ENCODE measurements around the gene PPARA.
A peak's percentile ranks its signal among the peaks of the same experiment; 100 is the strongest.

The PPARA gene

DNA sequence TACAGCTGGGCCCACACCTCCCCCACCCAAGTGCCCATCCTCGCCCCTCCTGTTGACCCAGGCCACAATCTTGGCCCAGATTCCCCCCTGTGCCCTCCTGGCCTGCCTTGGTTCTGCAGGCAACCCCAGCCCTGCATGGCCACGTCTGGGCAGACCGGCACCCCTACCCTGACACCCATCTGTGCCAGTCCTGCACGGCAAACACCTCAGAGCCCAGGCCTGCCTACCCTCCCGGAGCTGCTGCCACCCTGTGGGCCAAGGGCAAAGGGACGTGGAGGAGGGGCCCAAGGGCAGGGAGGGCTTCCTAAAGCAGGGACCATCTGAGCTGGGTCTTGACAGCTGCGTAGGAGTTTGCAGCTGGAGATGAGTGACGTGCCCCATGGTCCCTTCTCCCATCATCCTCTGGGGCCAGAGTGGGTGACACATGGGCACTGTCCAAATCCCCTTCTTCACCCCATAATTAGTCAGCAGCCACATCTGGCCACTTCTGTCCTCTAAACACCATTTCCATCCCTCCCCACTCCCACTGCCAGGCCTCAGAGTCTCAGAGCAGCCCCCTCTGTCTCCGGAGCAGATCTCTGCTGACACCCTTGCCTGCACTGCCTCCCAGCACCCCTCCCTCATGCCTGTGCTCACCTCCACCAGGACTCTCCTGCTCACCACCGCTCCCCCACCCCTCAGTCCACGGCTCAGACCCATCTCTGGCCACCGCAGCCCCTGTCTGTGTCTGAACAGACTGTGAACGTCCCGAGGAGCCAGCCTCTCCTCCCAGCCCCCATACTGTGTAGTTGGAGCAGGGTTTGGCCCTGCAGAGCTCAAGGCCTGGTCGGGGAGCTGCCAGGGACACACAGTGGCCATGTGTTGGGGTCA lies 35.6 kb upstream of the PPARA start:
- peaks cover 7 to 9% of the 10 kb centered on the region in 2 donors for H3K4me1 ChIP-seq (ENCODE audit: control insufficient read depth in 2 of 2, insufficient read depth in 1 of 2, low read depth in 1 of 2, low read length in 2 of 2)

DNA sequence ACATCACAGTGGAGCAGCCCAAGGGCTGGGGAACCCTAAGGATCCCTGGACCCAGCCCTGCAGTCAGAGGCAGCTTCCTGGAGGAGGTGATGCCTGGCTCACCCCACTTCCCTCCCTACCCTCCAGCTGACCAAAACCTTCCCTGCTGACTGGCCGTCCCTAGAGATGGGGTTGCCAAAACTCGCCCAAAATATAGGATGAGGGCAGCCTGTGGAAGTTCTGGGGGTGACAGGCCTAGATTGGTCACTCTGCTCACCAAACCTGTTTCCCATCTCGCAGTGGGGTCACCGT lies 35.0 kb upstream of the PPARA start:
- H3K79me1 ChIP-seq (ENCODE audit: low read depth, low read length) = peaks cover 2% of the 10 kb centered on the region
- H4K8ac ChIP-seq (ENCODE audit: low read depth, low read length) = no peak overlapping the region
- H3K4me1 ChIP-seq (ENCODE audit: control insufficient read depth in 2 of 2, insufficient read depth in 1 of 2, low read depth in 1 of 2, low read length in 2 of 2) = peaks cover 7 to 9% of the 10 kb centered on the region in 2 donors
- no peak overlapping the region for H3K14ac ChIP-seq (ENCODE audit: low read length)
- no peak overlapping the region for H2AK5ac ChIP-seq (ENCODE audit: low read depth, low read length)
- no peak overlapping the region for H4K91ac ChIP-seq (ENCODE audit: low read depth, low read length, poor library complexity)
- H2BK15ac ChIP-seq (ENCODE audit: low read length) = no peak overlapping the region
- no peak overlapping the region for H3K9ac ChIP-seq (ENCODE audit: low read depth, low read length, poor library complexity)
- H2BK5ac ChIP-seq (ENCODE audit: low read length) = no peak overlapping the region
- DNase-seq (ENCODE audit: low spot score) = no peak
- H2BK120ac ChIP-seq (ENCODE audit: low read depth, low read length) = no peak overlapping the region
- WGBS, 2 donors (ENCODE audit: extremely low coverage in 2 of 2, insufficient read length in 2 of 2, insufficient replicate concordance in 1 of 2) = no CpG with 5 or more reads among the region's 4 CpGs
- H3K4me2 ChIP-seq (ENCODE audit: insufficient read depth, low read length, poor library complexity, severe bottlenecking) = no peak overlapping the region
- H2AFZ ChIP-seq (ENCODE audit: low read length) = no peak overlapping the region
- H3K4me3 ChIP-seq (ENCODE audit: low read length in 2 of 2) = no peak overlapping the region
- no peaks in the 10 kb centered on the region for H3K9me3 ChIP-seq (replicated peaks in 1 of 2; ENCODE audit: control insufficient read depth in 2 of 2, insufficient read depth in 1 of 2, low read depth in 1 of 2, low read length in 2 of 2)
- H2BK12ac ChIP-seq (ENCODE audit: low read length) = no peak overlapping the region
- H3K27ac ChIP-seq (replicated peaks; ENCODE audit: low read length) = no peak overlapping the region
- H3K36me3 ChIP-seq (replicated peaks in 1 of 2; ENCODE audit: control insufficient read depth in 2 of 2, insufficient read depth in 2 of 2, low read length in 2 of 2) = no peaks in the 10 kb centered on the region
- no peak overlapping the region for H3K4ac ChIP-seq (ENCODE audit: low read length)
- H3K23ac ChIP-seq (ENCODE audit: low read depth, low read length, poor library complexity) = no peak overlapping the region
- H3K27me3 ChIP-seq (ENCODE audit: control insufficient read depth in 3 of 3, insufficient read depth in 3 of 3, low read depth in 1 of 3, low read length in 3 of 3) = peaks cover 0 to 78% (median 5%) of the 10 kb centered on the region in 3 experiments
- no peak overlapping the region for H3K18ac ChIP-seq (ENCODE audit: low read length)

More for the DNA sequence above, 35.6 kb upstream of the PPARA start:
- Histone ChIP-seq H3K27me3 (ENCODE audit: control insufficient read depth in 3 of 3, insufficient read depth in 3 of 3, low read depth in 1 of 3, low read length in 3 of 3) (peaks cover 0 to 79% (median 5%) of the 10 kb centered on the region in 3 experiments), H2BK15ac (ENCODE audit: low read length) (no peak overlapping the region), H2AK5ac (ENCODE audit: low read depth, low read length) (no peak overlapping the region), H3K79me1 (ENCODE audit: low read depth, low read length) (peaks cover 2% of the 10 kb centered on the region), H4K91ac (ENCODE audit: low read depth, low read length, poor library complexity) (no peak overlapping the region), H2BK120ac (ENCODE audit: low read depth, low read length) (no peak overlapping the region), H3K36me3 (replicated peaks in 1 of 2; ENCODE audit: control insufficient read depth in 2 of 2, insufficient read depth in 2 of 2, low read length in 2 of 2) (no peaks in the 10 kb centered on the region), H3K4me3 (ENCODE audit: low read length in 2 of 2) (no peak overlapping the region), H3K9ac (ENCODE audit: low read depth, low read length, poor library complexity) (no peak overlapping the region), H3K4ac (ENCODE audit: low read length) (no peak overlapping the region), H3K27ac (replicated peaks; ENCODE audit: low read length) (no peak overlapping the region), H3K18ac (ENCODE audit: low read length) (no peak overlapping the region), H3K4me2 (ENCODE audit: insufficient read depth, low read length, poor library complexity, severe bottlenecking) (no peak overlapping the region), H3K23ac (ENCODE audit: low read depth, low read length, poor library complexity) (no peak overlapping the region), H4K8ac (ENCODE audit: low read depth, low read length) (no peak overlapping the region), H2BK5ac (ENCODE audit: low read length) (no peak overlapping the region), H2BK12ac (ENCODE audit: low read length) (no peak overlapping the region), H3K9me3 (replicated peaks in 1 of 2; ENCODE audit: control insufficient read depth in 2 of 2, insufficient read depth in 1 of 2, low read depth in 1 of 2, low read length in 2 of 2) (no peaks in the 10 kb centered on the region), H2AFZ (ENCODE audit: low read length) (no peak overlapping the region), H3K14ac (ENCODE audit: low read length) (no peak overlapping the region)
- WGBS, 2 donors (ENCODE audit: extremely low coverage in 2 of 2, insufficient read length in 2 of 2, insufficient replicate concordance in 1 of 2) = no CpG with 5 or more reads among the region's 15 CpGs
- DNase-seq (ENCODE audit: low spot score) = no peak

DNA sequence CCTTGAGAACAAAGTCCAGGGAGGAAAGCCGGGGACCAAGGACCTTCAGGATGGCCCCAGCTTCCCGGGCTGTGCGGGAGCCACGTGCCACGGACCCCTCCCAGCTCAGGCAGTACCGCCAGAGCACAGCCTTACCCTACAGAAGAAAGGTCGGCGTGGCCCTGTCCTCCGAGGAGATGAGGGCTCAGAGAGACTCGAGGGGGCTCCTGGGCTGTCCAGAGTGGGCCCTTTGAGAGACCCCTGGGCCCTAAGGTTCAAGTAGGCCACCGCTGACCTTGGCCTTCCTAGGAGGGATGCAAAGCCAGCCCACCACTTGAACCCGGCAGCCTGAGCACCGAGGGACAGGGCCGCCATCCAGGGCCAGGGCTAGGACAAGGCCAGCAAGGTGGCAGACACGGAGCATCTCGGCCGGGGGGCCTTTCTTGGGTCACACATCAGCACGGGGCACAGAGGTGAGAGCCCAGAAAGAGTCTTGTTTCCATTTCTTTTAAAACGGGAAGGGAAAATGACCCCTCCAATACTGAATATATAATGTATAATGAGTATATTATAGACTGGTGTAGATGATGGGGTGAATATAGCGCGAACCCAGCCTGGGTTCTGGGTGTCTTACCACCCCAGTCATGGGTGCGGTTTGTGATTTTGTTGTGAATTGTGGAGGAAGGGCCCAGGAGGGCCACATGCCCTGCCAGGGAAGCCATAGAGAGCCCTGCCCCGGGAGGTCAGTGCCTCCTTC lies 34.4 kb upstream of the PPARA start:
- Histone ChIP-seq H3K23ac (ENCODE audit: low read depth, low read length, poor library complexity) (peak overlapping the region; percentile 90), H3K4me1 (ENCODE audit: control insufficient read depth in 2 of 2, insufficient read depth in 1 of 2, low read depth in 1 of 2, low read length in 2 of 2) (peaks cover 7 to 9% of the 10 kb centered on the region in 2 donors), H2AFZ (ENCODE audit: low read length) (no peak overlapping the region), H2BK12ac (ENCODE audit: low read length) (no peak overlapping the region), H3K14ac (ENCODE audit: low read length) (peak overlapping the region; percentile 91), H3K9ac (ENCODE audit: low read depth, low read length, poor library complexity) (no peak overlapping the region), H3K4me3 (ENCODE audit: low read length in 2 of 2) (no peak overlapping the region), H3K27ac (replicated peaks; ENCODE audit: low read length) (no peak overlapping the region), H2BK120ac (ENCODE audit: low read depth, low read length) (no peak overlapping the region), H4K91ac (ENCODE audit: low read depth, low read length, poor library complexity) (no peak overlapping the region), H3K36me3 (replicated peaks in 1 of 2; ENCODE audit: control insufficient read depth in 2 of 2, insufficient read depth in 2 of 2, low read length in 2 of 2) (no peaks in the 10 kb centered on the region), H4K8ac (ENCODE audit: low read depth, low read length) (no peak overlapping the region), H3K27me3 (ENCODE audit: control insufficient read depth in 3 of 3, insufficient read depth in 3 of 3, low read depth in 1 of 3, low read length in 3 of 3) (peaks cover 0 to 77% (median 5%) of the 10 kb centered on the region in 3 experiments), H3K9me3 (replicated peaks in 1 of 2; ENCODE audit: control insufficient read depth in 2 of 2, insufficient read depth in 1 of 2, low read depth in 1 of 2, low read length in 2 of 2) (no peaks in the 10 kb centered on the region), H3K79me1 (ENCODE audit: low read depth, low read length) (peaks cover 2% of the 10 kb centered on the region), H2AK5ac (ENCODE audit: low read depth, low read length) (peak overlapping the region; percentile 92), H3K4me2 (ENCODE audit: insufficient read depth, low read length, poor library complexity, severe bottlenecking) (no peak overlapping the region), H3K18ac (ENCODE audit: low read length) (peak overlapping the region; percentile 51), H3K4ac (ENCODE audit: low read length) (no peak overlapping the region), H2BK15ac (ENCODE audit: low read length) (no peak overlapping the region), H2BK5ac (ENCODE audit: low read length) (peak overlapping the region; percentile 32)
- no CpG with 5 or more reads among the region's 23 CpGs for WGBS, 2 donors (ENCODE audit: extremely low coverage in 2 of 2, insufficient read length in 2 of 2, insufficient replicate concordance in 1 of 2)
- no peak for DNase-seq (ENCODE audit: low spot score)

DNA sequence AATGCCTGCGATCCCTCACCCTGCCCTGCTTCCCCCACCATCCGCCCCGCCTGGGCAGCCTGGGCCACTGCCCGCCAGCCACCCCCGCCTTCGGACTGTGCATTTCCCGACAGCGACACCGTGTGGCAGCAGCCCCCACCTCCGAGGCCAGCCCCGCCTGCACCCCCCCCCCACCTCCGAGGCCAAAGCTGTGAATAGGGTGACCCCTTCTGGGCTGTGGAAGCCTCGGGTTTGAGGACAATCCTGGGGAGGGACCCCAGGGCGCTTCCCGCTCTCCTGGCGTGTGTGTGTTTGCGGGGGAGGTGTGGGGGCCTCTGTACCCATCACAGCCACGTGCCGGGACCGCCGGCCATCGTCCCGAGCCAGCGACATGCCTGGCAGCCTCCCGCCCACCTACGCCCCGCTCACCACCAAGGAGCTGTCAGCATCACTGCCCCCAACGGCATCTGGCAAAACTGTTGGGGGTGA lies 33.8 kb upstream of the PPARA start:
- no peak overlapping the region for H2BK15ac ChIP-seq (ENCODE audit: low read length)
- H3K4me1 ChIP-seq (ENCODE audit: control insufficient read depth in 2 of 2, insufficient read depth in 1 of 2, low read depth in 1 of 2, low read length in 2 of 2) = peaks cover 7 to 8% of the 10 kb centered on the region in 2 donors
- peak; percentile 81 for DNase-seq (ENCODE audit: low spot score)
- H2BK120ac ChIP-seq (ENCODE audit: low read depth, low read length) = no peak overlapping the region
- no peak overlapping the region for H3K9ac ChIP-seq (ENCODE audit: low read depth, low read length, poor library complexity)
- no peak overlapping the region for H3K14ac ChIP-seq (ENCODE audit: low read length)
- no peak overlapping the region for H3K27ac ChIP-seq (replicated peaks; ENCODE audit: low read length)
- peaks cover 2% of the 10 kb centered on the region for H3K79me1 ChIP-seq (ENCODE audit: low read depth, low read length)
- H2BK5ac ChIP-seq (ENCODE audit: low read length) = no peak overlapping the region
- peak overlapping the region; percentile 70 for H2AFZ ChIP-seq (ENCODE audit: low read length)
- no peak overlapping the region for H4K91ac ChIP-seq (ENCODE audit: low read depth, low read length, poor library complexity)
- H3K4ac ChIP-seq (ENCODE audit: low read length) = no peak overlapping the region
- no peaks in the 10 kb centered on the region for H3K9me3 ChIP-seq (replicated peaks in 1 of 2; ENCODE audit: control insufficient read depth in 2 of 2, insufficient read depth in 1 of 2, low read depth in 1 of 2, low read length in 2 of 2)
- no peaks in the 10 kb centered on the region for H3K36me3 ChIP-seq (replicated peaks in 1 of 2; ENCODE audit: control insufficient read depth in 2 of 2, insufficient read depth in 2 of 2, low read length in 2 of 2)
- no peak overlapping the region for H2BK12ac ChIP-seq (ENCODE audit: low read length)
- no peak overlapping the region for H2AK5ac ChIP-seq (ENCODE audit: low read depth, low read length)
- WGBS, 2 donors (ENCODE audit: extremely low coverage in 2 of 2, insufficient read length in 2 of 2, insufficient replicate concordance in 1 of 2) = no CpG with 5 or more reads among the region's 28 CpGs
- H3K18ac ChIP-seq (ENCODE audit: low read length) = peak overlapping the region; percentile 85
- H4K8ac ChIP-seq (ENCODE audit: low read depth, low read length) = no peak overlapping the region
- no peak overlapping the region for H3K4me3 ChIP-seq (ENCODE audit: low read length in 2 of 2)
- no peak overlapping the region for H3K4me2 ChIP-seq (ENCODE audit: insufficient read depth, low read length, poor library complexity, severe bottlenecking)
- peaks cover 0 to 78% (median 6%) of the 10 kb centered on the region in 3 experiments for H3K27me3 ChIP-seq (ENCODE audit: control insufficient read depth in 3 of 3, insufficient read depth in 3 of 3, low read depth in 1 of 3, low read length in 3 of 3)
- H3K23ac ChIP-seq (ENCODE audit: low read depth, low read length, poor library complexity) = no peak overlapping the region
